Nephron progenitor cell (in vitro differentiated cells): ENCODE measurements around the gene ZNF280B.

Experiments
- DNase-seq: peaks from one replicate; pipeline ENCODE4 v3.0.0; 2021
- H3K27ac Mint-ChIP-seq: 2 replicates; pipeline ENCODE4 v1.8.0; 2021; ENCODE audit warnings: mild to moderate bottlenecking, moderate library complexity, mixed read lengths
- H3K27me3 Mint-ChIP-seq: 2 replicates; pipeline ENCODE4 v1.8.0; 2021; ENCODE audit warnings: mild to moderate bottlenecking, low read depth, mixed read lengths; ENCODE audit not compliant: poor library complexity
- H3K36me3 Mint-ChIP-seq: 2 replicates; pipeline ENCODE4 v1.8.0; 2021; ENCODE audit warnings: low read depth, mixed read lengths
- H3K4me1 Mint-ChIP-seq: 2 replicates; pipeline ENCODE4 v1.8.0; 2021; ENCODE audit warnings: mixed read lengths
- H3K4me3 Mint-ChIP-seq: 2 replicates; pipeline ENCODE4 v1.8.0; 2021; ENCODE audit warnings: mild to moderate bottlenecking, moderate library complexity, mixed read lengths
- H3K9me3 Mint-ChIP-seq: 2 replicates; pipeline ENCODE4 v1.8.0; 2021; ENCODE audit warnings: mild to moderate bottlenecking, moderate library complexity, mixed read lengths
- CTCF ChIP-seq: fragments of 200-600 bp; sonication (generic); IDR thresholded peaks from 2 replicates; pipeline ENCODE4 v1.5.0; 2021; ENCODE audit warnings: antibody characterized with exemption

ZNF280B gene

DNA sequence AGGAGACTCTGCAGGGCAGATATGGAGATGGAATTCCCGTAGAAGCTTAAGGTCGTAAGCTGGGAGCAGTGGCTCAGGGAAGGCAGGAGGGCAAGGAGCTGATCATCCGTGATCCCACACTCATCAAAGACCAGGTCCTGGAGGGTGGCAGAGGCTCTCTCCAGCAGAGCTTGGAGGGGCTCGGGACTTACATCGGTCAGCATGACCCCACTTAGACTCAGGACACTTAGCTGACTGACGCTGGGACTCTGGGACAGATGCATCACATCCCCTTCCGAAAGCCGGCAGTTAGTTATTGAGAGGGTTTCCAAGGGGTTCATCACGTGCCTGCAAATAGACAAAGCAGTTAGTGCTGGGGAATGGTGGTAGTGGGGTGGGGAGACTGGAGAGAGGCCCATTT is 39.8 kb upstream of the ZNF280B start:
- Mint-ChIP-seq H3K9me3 (no peaks in the 10 kb centered on the region), H3K4me3 (no peak overlapping the region), H3K27ac (no peak overlapping the region), H3K4me1 (no peaks in the 10 kb centered on the region), H3K27me3 (peaks cover 74% of the 10 kb centered on the region), H3K36me3 (no peaks in the 10 kb centered on the region)
- TF ChIP-seq CTCF: no peak
- DNase-seq: no peak

DNA sequence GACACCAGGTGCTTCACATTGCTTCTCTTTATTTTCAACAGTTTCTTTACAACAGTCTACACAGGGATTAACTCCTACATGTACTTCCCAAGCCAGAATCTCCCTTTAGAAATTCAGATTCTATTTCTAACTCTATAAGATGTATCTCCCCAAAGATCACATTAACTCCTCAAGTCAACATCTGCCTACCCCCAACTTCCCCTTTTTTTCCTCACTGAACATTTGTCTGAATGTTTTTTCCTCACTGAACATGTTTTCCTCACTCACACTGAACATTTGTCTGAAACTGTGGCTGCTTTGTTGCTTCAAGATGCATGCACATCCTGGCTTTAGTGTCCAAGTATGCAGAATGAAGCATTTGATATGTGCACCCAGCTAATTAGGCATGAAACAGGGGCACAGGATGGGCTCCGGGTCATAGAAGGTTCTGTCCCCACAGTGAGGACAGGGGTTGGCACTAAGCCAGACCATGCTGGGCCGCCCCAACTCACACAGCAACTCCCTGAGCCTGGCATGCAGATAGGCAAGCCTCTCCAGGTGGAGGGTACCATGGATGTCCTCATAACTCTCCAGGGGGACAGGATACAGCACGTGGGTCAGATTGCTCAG is 39.3 kb upstream of the ZNF280B start:
- H3K27me3 Mint-ChIP-seq: peaks cover 70% of the 10 kb centered on the region
- no peak overlapping the region for H3K27ac Mint-ChIP-seq
- H3K4me1 Mint-ChIP-seq: no peaks in the 10 kb centered on the region
- H3K9me3 Mint-ChIP-seq: no peaks in the 10 kb centered on the region
- H3K4me3 Mint-ChIP-seq: no peak overlapping the region
- no peak for TF ChIP-seq CTCF
- no peak for DNase-seq
- H3K36me3 Mint-ChIP-seq: no peaks in the 10 kb centered on the region

DNA sequence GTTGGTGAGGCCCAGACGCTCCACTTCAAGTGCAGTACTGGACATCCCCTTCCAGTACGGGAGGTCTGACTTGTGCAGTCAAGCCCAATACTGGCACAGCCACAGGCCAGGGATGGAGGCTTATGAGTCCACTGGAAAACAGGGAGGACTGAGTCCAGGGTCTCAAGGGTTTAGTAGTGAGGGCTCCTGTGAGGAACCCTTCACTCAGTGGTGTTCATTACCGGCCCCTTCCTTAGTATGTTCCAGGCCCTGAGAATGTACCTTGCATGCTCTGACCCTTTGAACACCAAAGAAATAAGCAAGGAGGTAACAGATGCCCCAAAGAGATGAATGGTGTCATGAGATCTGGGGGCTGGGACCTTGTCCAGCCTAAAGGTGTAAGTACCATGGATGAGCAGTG is 38.7 kb upstream of the ZNF280B start:
- DNase-seq: no peak
- Mint-ChIP-seq H3K36me3 (no peaks in the 10 kb centered on the region), H3K9me3 (no peaks in the 10 kb centered on the region), H3K27ac (no peak overlapping the region), H3K4me1 (no peaks in the 10 kb centered on the region), H3K4me3 (no peak overlapping the region), H3K27me3 (peaks cover 71% of the 10 kb centered on the region)
- no peak for TF ChIP-seq CTCF

DNA sequence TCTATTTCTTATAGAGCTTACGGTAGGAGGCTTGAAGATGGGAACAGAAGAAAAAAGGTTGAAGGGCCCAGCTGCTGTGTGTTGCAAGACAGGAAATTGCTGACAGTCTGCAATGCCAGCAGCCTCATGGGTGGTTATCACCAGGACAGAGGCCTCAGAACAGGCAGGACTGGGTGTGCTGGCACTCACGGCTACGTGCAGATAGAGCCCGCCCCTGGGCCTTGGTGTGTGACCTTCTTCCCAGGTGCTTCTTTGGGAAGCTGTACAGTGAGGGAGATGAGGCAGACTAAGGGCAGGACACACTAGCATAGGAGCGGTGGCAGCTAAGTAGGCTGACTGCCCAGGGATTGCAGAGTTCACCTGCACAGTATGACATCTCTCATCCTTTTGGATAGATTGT is 37.9 kb upstream of the ZNF280B start:
- DNase-seq: no peak
- Mint-ChIP-seq H3K27ac (no peak overlapping the region), H3K4me3 (no peak overlapping the region), H3K9me3 (no peaks in the 10 kb centered on the region), H3K36me3 (no peaks in the 10 kb centered on the region), H3K4me1 (no peaks in the 10 kb centered on the region), H3K27me3 (peaks cover 79% of the 10 kb centered on the region)
- no peak for TF ChIP-seq CTCF

DNA sequence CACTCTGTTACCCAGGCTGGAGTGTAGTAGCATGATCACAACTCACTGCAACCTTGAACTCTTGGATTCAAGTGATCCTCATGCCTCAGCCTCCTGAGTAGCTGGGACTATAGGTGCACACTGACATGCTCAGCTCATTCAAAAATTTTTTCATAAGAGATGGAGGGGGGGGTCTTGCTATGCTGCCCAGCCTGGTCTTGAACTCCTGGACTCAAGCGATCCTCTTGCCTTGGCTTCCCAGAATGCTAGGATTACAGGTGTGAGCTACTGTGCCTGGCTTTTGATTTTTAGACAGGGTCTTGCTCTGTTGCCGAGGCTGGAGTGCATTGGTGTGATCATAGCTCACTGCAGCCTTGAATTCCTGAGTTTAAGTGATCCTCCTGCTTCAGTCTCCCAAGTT is 36.5 kb upstream of the ZNF280B start:
- no peak for DNase-seq
- Mint-ChIP-seq H3K27me3 (peaks cover 70% of the 10 kb centered on the region), H3K4me3 (no peak overlapping the region), H3K4me1 (no peaks in the 10 kb centered on the region), H3K27ac (no peak overlapping the region), H3K9me3 (no peaks in the 10 kb centered on the region), H3K36me3 (no peaks in the 10 kb centered on the region)
- TF ChIP-seq CTCF: no peak

- Mint-ChIP-seq H3K36me3 (no peaks in the 10 kb centered on the region), H3K9me3 (no peaks in the 10 kb centered on the region), H3K4me3 (no peak overlapping the region), H3K4me1 (no peaks in the 10 kb centered on the region), H3K27me3 (peaks cover 61% of the 10 kb centered on the region), H3K27ac (no peak overlapping the region)
- TF ChIP-seq CTCF: no peak
- DNase-seq: no peak
Observed at GRCh38 chr22:22538226-22538989, 29.9 kb upstream of the ZNF280B start.
